Caco-2 (cell line): ENCODE measurements around the gene PSTPIP1. TPM values are rescaled to one million over a fixed set of nuclear protein-coding genes. Genes with fewer than 3 reads are reported as not detected.

ENCODE experiments used
- BruUV-seq: library from RNA; stranded (reverse); fragments of 400-500 nt; replicated peaks from 2 replicates; lab custom pipeline; 2021; lab: Mats Ljungman, UMichigan
- CTCF ChIA-PET: fragments of 300-600 bp; sonication (Branson Sonifier 250); formaldehyde crosslinking; loops from one replicate; lab custom pipeline; 2022; ENCODE audit warnings: antibody characterized with exemption; lab: Charles Lee
- POLR2A ChIA-PET: fragments of 300-600 bp; sonication (Branson Sonifier 250); formaldehyde crosslinking; loops from one replicate; lab custom pipeline; 2022; ENCODE audit warnings: antibody characterized with exemption; lab: Charles Lee
- DNase-seq, 2 experiments: peaks; one replicate each; pipeline versions ENCODE4 v3.0.0 to v3.0.0-alpha.2; 2020 to 2022
- H3K27me3 ChIP-seq: replicated peaks from 2 replicates; pipeline ENCODE4 v1.6.0; 2011; ENCODE audit warnings: low read length; ENCODE audit not compliant: control insufficient read depth, insufficient read depth
- H3K36me3 ChIP-seq: 2 replicates; pipeline ENCODE4 v1.5.1; 2011; ENCODE audit warnings: low read length; ENCODE audit not compliant: control insufficient read depth, insufficient read depth
- H3K4me1 ChIP-seq: fragments of 250-450 bp; sonication (Bioruptor Pico); 2 replicates; pipeline ENCODE4 v1.5.1; 2020; ENCODE audit warnings: mild to moderate bottlenecking
- H3K4me3 ChIP-seq: 2 replicates; pipeline ENCODE4 v1.5.1; 2011; ENCODE audit warnings: low read depth, mild to moderate bottlenecking, control low read depth, low read length
- H3K9me3 ChIP-seq: fragments of 250-450 bp; sonication (Bioruptor Pico); 2 replicates; pipeline ENCODE4 v1.5.1; 2020; ENCODE audit warnings: mild to moderate bottlenecking, moderate library complexity
- H3K27ac Mint-ChIP-seq: one replicate; pipeline ENCODE4 v1.8.0; 2022; ENCODE audit warnings: mixed read lengths; ENCODE audit not compliant: unreplicated experiment
- H3K27me3 Mint-ChIP-seq: one replicate; pipeline ENCODE4 v1.8.0; 2022; ENCODE audit warnings: mixed read lengths; ENCODE audit not compliant: insufficient read depth, unreplicated experiment
- H3K36me3 Mint-ChIP-seq: one replicate; pipeline ENCODE4 v1.8.0; 2022; ENCODE audit warnings: mild to moderate bottlenecking, mixed read lengths; ENCODE audit not compliant: insufficient read depth, unreplicated experiment
- H3K4me1 Mint-ChIP-seq: one replicate; pipeline ENCODE4 v1.8.0; 2022; ENCODE audit warnings: low read depth, mixed read lengths; ENCODE audit not compliant: unreplicated experiment
- H3K4me3 Mint-ChIP-seq: one replicate; pipeline ENCODE4 v1.8.0; 2022; ENCODE audit warnings: mild to moderate bottlenecking, moderate library complexity, mixed read lengths; ENCODE audit not compliant: unreplicated experiment
- H3K9me3 Mint-ChIP-seq: one replicate; pipeline ENCODE4 v1.8.0; 2022; ENCODE audit warnings: mixed read lengths; ENCODE audit not compliant: unreplicated experiment
- intact Hi-C: fragments of 100-400 bp; cut with micrococcal nuclease; formaldehyde crosslinking; loops from one replicate; pipeline ENCODE4 v1.10.0; 2022; ENCODE audit not compliant: unreplicated experiment
- total RNA-seq: library from RNA; stranded (reverse); gene quantifications from 2 replicates; pipeline ENCODE4 v1.2.3, GENCODE V29; 2022
- TF ChIP-seq, protein P1 (sequence below), 2 experiments: fragments of 200-600 bp in 1 of 2; IDR thresholded peaks; 1 replicate in 1 of 2; 2 replicates in 1 of 2; pipeline versions ENCODE4 v1.5.1 to v1.8.0; 2011 to 2022; ENCODE audit warnings: antibody characterized with exemption in 1 of 2, control low read depth in 1 of 2, inconsistent platforms in 1 of 2, low read depth in 1 of 2, low read length in 1 of 2, mild to moderate bottlenecking in 1 of 2, moderate library complexity in 1 of 2; ENCODE audit not compliant: insufficient read depth in 1 of 2, severe bottlenecking in 1 of 2, unreplicated experiment in 1 of 2

Gene PSTPIP1
- total RNA-seq, 1 experiment from 2014 or later: not detected

- Histone ChIP-seq H3K4me3 (no peak overlapping the region), H3K9me3 (no peaks in the 10 kb centered on the region), H3K4me1 (no peaks in the 10 kb centered on the region), H3K27me3 (no peaks in the 10 kb centered on the region), H3K36me3 (no peaks in the 10 kb centered on the region)
- Mint-ChIP-seq H3K4me3 (no peak overlapping the region), H3K4me1 (no peaks in the 10 kb centered on the region), H3K27me3 (peaks cover 5% of the 10 kb centered on the region), H3K36me3 (no peaks in the 10 kb centered on the region), H3K9me3 (no peaks in the 10 kb centered on the region), H3K27ac (no peak overlapping the region)
- ChIA-PET CTCF (no interaction called here), POLR2A (no interaction called here)
- TF ChIP-seq, protein P1, sequence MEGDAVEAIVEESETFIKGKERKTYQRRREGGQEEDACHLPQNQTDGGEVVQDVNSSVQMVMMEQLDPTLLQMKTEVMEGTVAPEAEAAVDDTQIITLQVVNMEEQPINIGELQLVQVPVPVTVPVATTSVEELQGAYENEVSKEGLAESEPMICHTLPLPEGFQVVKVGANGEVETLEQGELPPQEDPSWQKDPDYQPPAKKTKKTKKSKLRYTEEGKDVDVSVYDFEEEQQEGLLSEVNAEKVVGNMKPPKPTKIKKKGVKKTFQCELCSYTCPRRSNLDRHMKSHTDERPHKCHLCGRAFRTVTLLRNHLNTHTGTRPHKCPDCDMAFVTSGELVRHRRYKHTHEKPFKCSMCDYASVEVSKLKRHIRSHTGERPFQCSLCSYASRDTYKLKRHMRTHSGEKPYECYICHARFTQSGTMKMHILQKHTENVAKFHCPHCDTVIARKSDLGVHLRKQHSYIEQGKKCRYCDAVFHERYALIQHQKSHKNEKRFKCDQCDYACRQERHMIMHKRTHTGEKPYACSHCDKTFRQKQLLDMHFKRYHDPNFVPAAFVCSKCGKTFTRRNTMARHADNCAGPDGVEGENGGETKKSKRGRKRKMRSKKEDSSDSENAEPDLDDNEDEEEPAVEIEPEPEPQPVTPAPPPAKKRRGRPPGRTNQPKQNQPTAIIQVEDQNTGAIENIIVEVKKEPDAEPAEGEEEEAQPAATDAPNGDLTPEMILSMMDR (IDR thresholded peaks at IDR 0.05; ENCODE audit: insufficient read depth in 1 of 2, low read depth in 1 of 2, low read length in 1 of 2, severe bottlenecking in 1 of 2, unreplicated experiment in 1 of 2): no peak
- intact Hi-C loops: no loop called here
- no TSS peak for BruUV-seq
- no peak for DNase-seq
Observed at GRCh38 chr15:76968306-76968705, 26.6 kb upstream of the PSTPIP1 start.

DNA sequence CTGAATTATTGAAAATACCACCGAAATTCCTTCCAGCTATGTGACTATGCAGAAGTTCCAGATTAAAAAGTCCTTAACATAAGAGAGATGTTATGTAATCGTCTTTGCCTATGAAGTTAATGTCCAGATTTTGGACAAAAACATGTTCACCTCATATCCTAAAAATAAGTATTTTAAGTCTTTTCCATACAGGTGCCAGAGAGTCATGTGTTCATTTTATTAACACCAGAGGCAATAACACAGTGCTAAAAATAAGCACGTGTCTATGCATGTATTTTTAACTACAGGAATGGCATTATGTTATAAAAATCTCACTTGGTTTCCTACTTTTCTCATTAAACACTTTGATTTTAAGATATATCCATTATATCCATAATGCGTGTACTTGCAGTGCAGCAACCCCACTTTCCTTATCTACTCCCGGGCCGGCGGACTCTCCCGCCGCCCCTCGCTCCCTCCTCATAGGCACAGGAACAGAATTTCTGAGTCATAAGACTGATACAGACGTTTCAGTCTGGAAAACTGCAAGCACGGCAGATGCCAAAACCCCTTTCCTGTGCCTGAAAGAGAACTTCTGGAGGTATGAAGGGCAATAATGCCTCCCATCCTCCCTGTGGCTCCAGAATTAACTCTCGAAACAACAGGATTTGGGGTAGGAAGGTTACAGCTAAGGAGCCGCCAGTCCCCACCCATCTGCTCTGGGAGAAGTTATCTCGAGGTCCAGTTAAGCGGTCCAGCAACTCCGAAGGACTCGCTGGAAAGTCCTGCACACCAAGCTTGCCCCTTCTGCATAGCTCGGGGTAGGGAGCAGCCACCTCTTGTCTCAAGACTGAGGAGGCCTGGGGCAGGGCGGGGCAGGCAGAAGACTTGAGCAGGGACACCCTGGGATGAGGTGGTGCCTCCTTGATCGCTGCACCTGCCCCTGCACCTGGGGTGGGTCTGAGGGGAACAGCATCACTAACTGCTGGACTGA lies 22.3 kb upstream of the PSTPIP1 start:
- Mint-ChIP-seq H3K27me3 (peaks cover 9% of the 10 kb centered on the region), H3K36me3 (no peaks in the 10 kb centered on the region), H3K4me3 (no peak overlapping the region), H3K27ac (no peak overlapping the region), H3K4me1 (no peaks in the 10 kb centered on the region), H3K9me3 (no peaks in the 10 kb centered on the region)
- H3K36me3 ChIP-seq: no peaks in the 10 kb centered on the region
- TF ChIP-seq, protein P1 (IDR thresholded peaks at IDR 0.05; ENCODE audit: insufficient read depth in 1 of 2, low read depth in 1 of 2, low read length in 1 of 2, severe bottlenecking in 1 of 2, unreplicated experiment in 1 of 2): no peak
- CTCF ChIA-PET: no interaction called here
- no peaks in the 10 kb centered on the region for H3K27me3 ChIP-seq
- no peaks in the 10 kb centered on the region for H3K9me3 ChIP-seq
- no peak overlapping the region for H3K4me3 ChIP-seq
- no TSS peak for BruUV-seq
- H3K4me1 ChIP-seq: no peaks in the 10 kb centered on the region
- POLR2A ChIA-PET: no interaction called here
- DNase-seq: no peak
- intact Hi-C loops: no loop called here

GRCh38 chr15:76973362-76973743 lies 21.6 kb upstream of the PSTPIP1 start:
- POLR2A ChIA-PET: no interaction called here
- intact Hi-C loops: no loop called here
- H3K27ac Mint-ChIP-seq: no peak overlapping the region
- no peaks in the 10 kb centered on the region for H3K36me3 Mint-ChIP-seq
- H3K4me1 ChIP-seq: no peaks in the 10 kb centered on the region
- BruUV-seq: no TSS peak
- no peaks in the 10 kb centered on the region for H3K4me1 Mint-ChIP-seq
- H3K4me3 Mint-ChIP-seq: no peak overlapping the region
- H3K4me3 ChIP-seq: no peak overlapping the region
- H3K36me3 ChIP-seq: no peaks in the 10 kb centered on the region
- peaks cover 11% of the 10 kb centered on the region for H3K27me3 Mint-ChIP-seq
- DNase-seq: peak in 1 of 2 experiments; percentile 11
- H3K9me3 Mint-ChIP-seq: no peaks in the 10 kb centered on the region
- H3K27me3 ChIP-seq: no peaks in the 10 kb centered on the region
- TF ChIP-seq, protein P1 (IDR thresholded peaks at IDR 0.05; ENCODE audit: insufficient read depth in 1 of 2, low read depth in 1 of 2, low read length in 1 of 2, severe bottlenecking in 1 of 2, unreplicated experiment in 1 of 2): peak; percentile 28 to 38
- no peaks in the 10 kb centered on the region for H3K9me3 ChIP-seq
- CTCF ChIA-PET: no interaction called here
